SU-DHL-6 (cell line): ENCODE data around the gene SYCE1L.

Experiments
- CTCF ChIP-seq: fragments of 200-600 bp; sonication (generic); IDR thresholded peaks from one replicate; pipeline ENCODE4 v1.5.1; 2017; ENCODE audit warnings: antibody characterized with exemption, mild to moderate bottlenecking, low read length, moderate library complexity; ENCODE audit not compliant: insufficient read depth, poor library complexity, severe bottlenecking
- EZH2phosphoT487 ChIP-seq: fragments of 200-600 bp; sonication (generic), shearing (Covaris generic); conservative IDR thresholded peaks from 2 replicates; pipeline ENCODE4 v1.6.1; 2018; ENCODE audit warnings: mild to moderate bottlenecking, antibody characterized with exemption, low read length, moderate library complexity, mixed read lengths

GRCh38 chr16:77195411-77195810 lies 3.8 kb upstream of the SYCE1L start:
- TF ChIP-seq CTCF (no peak), EZH2phosphoT487 (no peak)
